Astrocyte (in vitro differentiated cells and primary cell): ENCODE results near the gene HMMR. TPM values are rescaled to one million over a fixed set of nuclear protein-coding genes. Genes with fewer than 3 reads are reported as not detected.

ENCODE experiments used
- DNase-seq: peaks from one replicate; pipeline ENCODE4 v3.0.0-alpha.2; 2010; ENCODE audit warnings: low read depth
- FAIRE-seq: peaks from 2 replicates; lab custom pipeline; 2011; peaks lifted over from hg19 to GRCh38; lab: Jason Lieb, UNC
- H2AFZ ChIP-seq: 2 replicates; pipeline ENCODE4 v1.6.0; 2012; ENCODE audit warnings: low read depth, low read length, inconsistent platforms
- H3K27ac ChIP-seq: 2 replicates; pipeline ENCODE4 v1.5.1; 2011; ENCODE audit warnings: low read depth, low read length, inconsistent platforms
- H3K27me3 ChIP-seq: 2 replicates; pipeline ENCODE4 v1.6.0; 2011; ENCODE audit warnings: low read length, inconsistent platforms; ENCODE audit not compliant: insufficient read depth
- H3K36me3 ChIP-seq: 2 replicates; pipeline ENCODE4 v1.5.1; 2011; ENCODE audit warnings: low read length, inconsistent platforms; ENCODE audit not compliant: insufficient read depth
- H3K4me1 ChIP-seq: 2 replicates; pipeline ENCODE4 v1.5.1; 2011; ENCODE audit warnings: low read length, inconsistent platforms; ENCODE audit not compliant: insufficient read depth
- H3K4me2 ChIP-seq: 2 replicates; pipeline ENCODE4 v1.6.0; 2012; ENCODE audit warnings: low read length, inconsistent platforms
- H3K4me3 ChIP-seq: 2 replicates; pipeline ENCODE4 v1.5.1; 2011; ENCODE audit warnings: low read depth, mild to moderate bottlenecking, low read length, inconsistent platforms; ENCODE audit not compliant: insufficient read depth
- H3K79me2 ChIP-seq: 2 replicates; pipeline ENCODE4 v1.6.0; 2012; ENCODE audit warnings: mild to moderate bottlenecking, low read length, inconsistent platforms; ENCODE audit not compliant: insufficient read depth
- H3K9ac ChIP-seq: 2 replicates; pipeline ENCODE4 v1.6.0; 2012; ENCODE audit warnings: mild to moderate bottlenecking, low read length, inconsistent platforms
- H3K9me3 ChIP-seq: 2 replicates; pipeline ENCODE4 v1.5.1; 2012; ENCODE audit warnings: low read depth, mild to moderate bottlenecking, low read length, inconsistent platforms; ENCODE audit not compliant: insufficient read depth
- H4K20me1 ChIP-seq: 2 replicates; pipeline ENCODE4 v1.6.0; 2012; ENCODE audit warnings: low read length, inconsistent platforms; ENCODE audit not compliant: insufficient read depth
- H3K27ac Mint-ChIP-seq: one replicate; pipeline ENCODE4 v1.8.0; 2021; ENCODE audit warnings: mild to moderate bottlenecking, mixed read lengths; ENCODE audit not compliant: unreplicated experiment
- H3K27me3 Mint-ChIP-seq: one replicate; pipeline ENCODE4 v1.8.0; 2021; ENCODE audit warnings: low read depth, mixed read lengths; ENCODE audit not compliant: unreplicated experiment
- H3K36me3 Mint-ChIP-seq: one replicate; pipeline ENCODE4 v1.8.0; 2021; ENCODE audit warnings: low read depth, mixed read lengths; ENCODE audit not compliant: unreplicated experiment
- H3K4me1 Mint-ChIP-seq: one replicate; pipeline ENCODE4 v1.8.0; 2021; ENCODE audit warnings: low read depth, mixed read lengths; ENCODE audit not compliant: unreplicated experiment
- H3K4me3 Mint-ChIP-seq: one replicate; pipeline ENCODE4 v1.8.0; 2021; ENCODE audit warnings: mild to moderate bottlenecking, moderate library complexity, mixed read lengths; ENCODE audit not compliant: unreplicated experiment
- H3K9me3 Mint-ChIP-seq: one replicate; pipeline ENCODE4 v1.8.0; 2021; ENCODE audit warnings: mild to moderate bottlenecking, mixed read lengths; ENCODE audit not compliant: unreplicated experiment
- CTCF ChIP-seq: IDR thresholded peaks from 2 replicates; pipeline ENCODE4 v1.5.1; 2011; ENCODE audit warnings: low read depth, mild to moderate bottlenecking, inconsistent platforms, low read length, moderate library complexity; ENCODE audit not compliant: insufficient read depth
- EZH2 ChIP-seq: IDR thresholded peaks from 2 replicates; pipeline ENCODE4 v1.6.1; 2012; ENCODE audit warnings: mild to moderate bottlenecking, low read length, inconsistent platforms; ENCODE audit not compliant: insufficient read depth
- total RNA-seq: library from RNA; stranded (reverse); gene quantifications from 2 replicates; pipeline ENCODE4 v1.2.1, GENCODE V29; 2021

The HMMR gene
- total RNA-seq, 1 donor from 2014 or later, result 4.0 TPM

GRCh38 chr5:163509291-163509951, 49.0 kb downstream of the HMMR start:
- H3K9me3 Mint-ChIP-seq, result no peaks in the 10 kb centered on the region
- no peak for FAIRE-seq
- peaks cover 12% of the 10 kb centered on the region for H3K4me1 Mint-ChIP-seq
- Histone ChIP-seq H3K4me3 (peak overlapping the region; percentile 37), H3K36me3 (peaks cover 21% of the 10 kb centered on the region), H3K4me2 (peak overlapping the region; percentile 81), H3K79me2 (peaks cover 81% of the 10 kb centered on the region), H3K9ac (peak overlapping the region; percentile 59), H2AFZ (no peak overlapping the region), H3K4me1 (peaks cover 26% of the 10 kb centered on the region), H3K9me3 (no peaks in the 10 kb centered on the region), H4K20me1 (peaks cover 58% of the 10 kb centered on the region), H3K27ac (peak overlapping the region; percentile 29), H3K27me3 (no peaks in the 10 kb centered on the region)
- H3K36me3 Mint-ChIP-seq, result no peaks in the 10 kb centered on the region
- no peaks in the 10 kb centered on the region for H3K27me3 Mint-ChIP-seq
- no peak for TF ChIP-seq CTCF
- no peak for TF ChIP-seq EZH2
- peak overlapping the region; percentile 13 for H3K4me3 Mint-ChIP-seq
- DNase-seq, result peak; percentile 42
- H3K27ac Mint-ChIP-seq, result no peak overlapping the region

- no peak overlapping the region for H3K27ac Mint-ChIP-seq
- peaks cover 57% of the 10 kb centered on the region for H4K20me1 ChIP-seq
- H3K36me3 ChIP-seq, result peaks cover 50% of the 10 kb centered on the region
These were observed 52.1 kb downstream of the HMMR start for GRCh38 chr5:163512526-163512925.

More at GRCh38 chr5:163512526-163512925, 52.1 kb downstream of the HMMR start:
- Histone ChIP-seq H3K79me2 (peaks cover 65% of the 10 kb centered on the region), H3K27me3 (no peaks in the 10 kb centered on the region), H3K4me2 (no peak overlapping the region), H3K4me3 (no peak overlapping the region), H3K4me1 (peaks cover 13% of the 10 kb centered on the region), H3K27ac (no peak overlapping the region), H2AFZ (no peak overlapping the region), H3K9me3 (no peaks in the 10 kb centered on the region), H3K9ac (no peak overlapping the region)
- H3K9me3 Mint-ChIP-seq, result no peaks in the 10 kb centered on the region
- peaks cover 3% of the 10 kb centered on the region for H3K36me3 Mint-ChIP-seq
- H3K4me1 Mint-ChIP-seq, result peaks cover 9% of the 10 kb centered on the region
- no peaks in the 10 kb centered on the region for H3K27me3 Mint-ChIP-seq
- no peak for DNase-seq
- FAIRE-seq, result no peak
- no peak for TF ChIP-seq CTCF
- TF ChIP-seq EZH2, result no peak
- H3K4me3 Mint-ChIP-seq, result no peak overlapping the region
